Transverse colon (tissue), 3 donors: Measurements from ENCODE around the gene DDX20.

Experiments used
- EP300 ChIP-seq: sonication (generic); formaldehyde crosslinking; IDR thresholded peaks from one replicate; pipeline ENCODE4 v1.6.1; 2017; ENCODE audit warnings: antibody characterized with exemption, low read depth
- POLR2A ChIP-seq: fragments of 450-650 bp; IDR thresholded peaks from one replicate; pipeline ENCODE4 v1.6.1; 2016; ENCODE audit warnings: antibody characterized with exemption, mild to moderate bottlenecking, moderate library complexity
- TF ChIP-seq, protein P1 (sequence below), 5 experiments: fragments of 200-600 bp in 3 of 5; fragments of 450-650 bp in 2 of 5; sonication (generic) in 3 of 5; IDR thresholded peaks; 1 replicate in 2 of 5; 2 replicates in 3 of 5; pipeline ENCODE4 v1.5.1; 2016 to 2017; ENCODE audit warnings: antibody characterized with exemption in 5 of 5, inconsistent platforms in 3 of 5, mild to moderate bottlenecking in 2 of 5, moderate library complexity in 1 of 5

DNA sequence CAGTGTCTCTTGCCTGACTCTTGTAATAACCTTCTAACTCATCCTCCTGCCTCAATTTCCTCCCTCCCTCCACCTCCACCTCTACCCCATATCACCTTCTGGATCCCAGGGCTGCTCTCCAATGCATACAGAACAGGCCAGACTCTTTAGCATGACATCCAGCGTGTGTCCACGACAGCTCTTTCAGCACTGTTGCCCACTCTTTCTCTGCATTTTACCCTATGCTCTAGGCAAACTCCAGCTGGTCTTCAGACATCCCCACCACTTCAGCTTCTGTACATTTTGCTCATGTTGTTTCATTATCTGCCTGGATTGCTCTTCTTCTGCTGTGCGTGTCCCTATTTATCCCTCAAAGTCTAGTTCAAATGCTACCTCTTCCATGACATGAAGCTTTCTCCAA lies 21.3 kb upstream of the DDX20 start:
- TF ChIP-seq, protein P1, sequence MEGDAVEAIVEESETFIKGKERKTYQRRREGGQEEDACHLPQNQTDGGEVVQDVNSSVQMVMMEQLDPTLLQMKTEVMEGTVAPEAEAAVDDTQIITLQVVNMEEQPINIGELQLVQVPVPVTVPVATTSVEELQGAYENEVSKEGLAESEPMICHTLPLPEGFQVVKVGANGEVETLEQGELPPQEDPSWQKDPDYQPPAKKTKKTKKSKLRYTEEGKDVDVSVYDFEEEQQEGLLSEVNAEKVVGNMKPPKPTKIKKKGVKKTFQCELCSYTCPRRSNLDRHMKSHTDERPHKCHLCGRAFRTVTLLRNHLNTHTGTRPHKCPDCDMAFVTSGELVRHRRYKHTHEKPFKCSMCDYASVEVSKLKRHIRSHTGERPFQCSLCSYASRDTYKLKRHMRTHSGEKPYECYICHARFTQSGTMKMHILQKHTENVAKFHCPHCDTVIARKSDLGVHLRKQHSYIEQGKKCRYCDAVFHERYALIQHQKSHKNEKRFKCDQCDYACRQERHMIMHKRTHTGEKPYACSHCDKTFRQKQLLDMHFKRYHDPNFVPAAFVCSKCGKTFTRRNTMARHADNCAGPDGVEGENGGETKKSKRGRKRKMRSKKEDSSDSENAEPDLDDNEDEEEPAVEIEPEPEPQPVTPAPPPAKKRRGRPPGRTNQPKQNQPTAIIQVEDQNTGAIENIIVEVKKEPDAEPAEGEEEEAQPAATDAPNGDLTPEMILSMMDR (IDR thresholded peaks at IDR 0.05): no peak
- no peak for TF ChIP-seq POLR2A
- TF ChIP-seq EP300: no peak
